ENCODE results near the gene PSMC3.

- TF ChIP-seq RNF2 (conservative IDR thresholded peaks at IDR 0.05; ENCODE audit: low read depth) = no peak
- TF ChIP-seq CTCF (CRISPR knock-in tag; IDR thresholded peaks at IDR 0.05) = no peak
- no peak for TF ChIP-seq UBTF (CRISPR knock-in tag; IDR thresholded peaks at IDR 0.05)
- no peak for TF ChIP-seq ZNF691 (CRISPR knock-in tag; IDR thresholded peaks at IDR 0.05; ENCODE audit: borderline replicate concordance, low read depth)
- TF ChIP-seq GABPA (IDR thresholded peaks at IDR 0.05; ENCODE audit: low read depth, low read length) = no peak
- TF ChIP-seq GABPA (CRISPR knock-in tag; IDR thresholded peaks at IDR 0.05; ENCODE audit: low read depth) = no peak
- no peak for TF ChIP-seq REST (IDR thresholded peaks at IDR 0.05; ENCODE audit: borderline replicate concordance in 1 of 2, low read depth in 1 of 2, low read length in 2 of 2)
- TF ChIP-seq NR2F2 (IDR thresholded peaks at IDR 0.05; ENCODE audit: borderline replicate concordance, low read depth) = no peak
- no peak for TF ChIP-seq HCFC1 (IDR thresholded peaks at IDR 0.05; ENCODE audit: low read depth, low read length)
- TF ChIP-seq ZNF224 (CRISPR knock-in tag; IDR thresholded peaks at IDR 0.05) = no peak
- TF ChIP-seq ZNF230 (CRISPR knock-in tag; IDR thresholded peaks at IDR 0.05) = no peak
- no peak for TF ChIP-seq POLR2AphosphoS5 (IDR thresholded peaks at IDR 0.05; ENCODE audit: low read depth, low read length)
- TF ChIP-seq PPARG (CRISPR knock-in tag; conservative IDR thresholded peaks at IDR 0.05) = no peak
- TF ChIP-seq KLF11 (CRISPR knock-in tag; IDR thresholded peaks at IDR 0.05) = no peak
- TF ChIP-seq MXI1 (IDR thresholded peaks at IDR 0.05; ENCODE audit: borderline replicate concordance, low read depth, low read length) = no peak
Measured at GRCh38 chr11:47390422-47390760, 35.8 kb downstream of the PSMC3 start.
